B cell (primary cell): ENCODE measurements around the gene ZC3H7B.

ENCODE experiments used
- CTCF ChIP-seq: fragments of 200-600 bp; IDR thresholded peaks from one replicate; pipeline ENCODE4 v1.8.0; 2022; ENCODE audit warnings: antibody characterized with exemption, mild to moderate bottlenecking
- EZH2 ChIP-seq: IDR thresholded peaks from 2 replicates; pipeline ENCODE4 v1.6.1; 2012; ENCODE audit warnings: borderline replicate concordance, low read depth, mild to moderate bottlenecking, moderate library complexity, low read length; ENCODE audit not compliant: insufficient read depth, poor library complexity, severe bottlenecking

GRCh38 chr22:41264408-41264941 is 36.9 kb upstream of the ZC3H7B start:
- TF ChIP-seq CTCF, result no peak
- TF ChIP-seq EZH2, result no peak
